HepG2 (cell line): ENCODE data around the gene ZNF513. TPM values are rescaled to one million over a fixed set of nuclear protein-coding genes. Genes with fewer than 3 reads are reported as not detected.

Experiments
- ATAC-seq: fragments of 200-7000 bp; cut with Tn5 transposase; 3 replicates; pipeline ENCODE4 v1.9.1; 2020; ENCODE audit warnings: mild to moderate bottlenecking, moderate library complexity
- BruUV-seq: library from RNA; stranded (reverse); fragments of 400-500 nt; replicated peaks from 2 replicates; lab custom pipeline; 2021; lab: Mats Ljungman, UMichigan
- CTCF ChIA-PET: fragments of 300-600 bp; formaldehyde crosslinking; extraction: SDS; loops from one replicate; lab custom pipeline; 2021; ENCODE audit warnings: low total read pairs, inconsistent platforms, low intra/inter-chr PET ratio; lab: Yijun Ruan, JAX
- POLR2A ChIA-PET: fragments of 350-600 bp; sonication (Branson Sonifier 250); formaldehyde crosslinking; loops from one replicate; lab custom pipeline; 2020; ENCODE audit warnings: antibody characterized with exemption, inconsistent platforms; lab: Yijun Ruan, JAX
- DNase-seq: peaks from one replicate; pipeline ENCODE4 v3.0.0-alpha.2; 2015; ENCODE audit warnings: low spot score
- FAIRE-seq: peaks from 3 replicates; lab custom pipeline; 2011; peaks lifted over from hg19 to GRCh38; lab: Jason Lieb, UNC
- H2AFZ ChIP-seq: one replicate; pipeline ENCODE4 v1.6.1; 2011; ENCODE audit warnings: low read length, inconsistent platforms
- H3K27ac ChIP-seq: fragments of 300-600 bp; 3 replicates; pipeline ENCODE4 v1.8.0; 2011; ENCODE audit warnings: mixed run types, mild to moderate bottlenecking, mixed read lengths, low read length, inconsistent platforms; ENCODE audit not compliant: insufficient read depth; ENCODE audit errors: extremely low read length
- H3K27me3 ChIP-seq, 2 experiments: fragments of 200-600 bp in 1 of 2; 2 replicates in 1 of 2; 3 replicates in 1 of 2; pipeline versions ENCODE4 v1.6.0 to v1.8.0; 2011; ENCODE audit warnings: low read length in 2 of 2, mild to moderate bottlenecking in 2 of 2, moderate library complexity in 2 of 2, inconsistent platforms in 1 of 2; ENCODE audit not compliant: insufficient read depth in 2 of 2, control insufficient read depth in 1 of 2
- H3K36me3 ChIP-seq, 2 experiments: fragments of 200-600 bp in 1 of 2; replicated peaks in 1 of 2; 2 replicates in 1 of 2; 3 replicates in 1 of 2; pipeline versions ENCODE4 v1.5.1 to v1.8.0; 2011; ENCODE audit warnings: low read length in 2 of 2, inconsistent platforms in 1 of 2; ENCODE audit not compliant: insufficient read depth in 2 of 2, control insufficient read depth in 1 of 2
- H3K4me1 ChIP-seq: 2 replicates; pipeline ENCODE4 v1.5.1; 2012; ENCODE audit warnings: low read length, inconsistent platforms; ENCODE audit not compliant: insufficient read depth
- H3K4me2 ChIP-seq: 2 replicates; pipeline ENCODE4 v1.6.0; 2011; ENCODE audit warnings: low read depth, low read length, inconsistent platforms
- H3K4me3 ChIP-seq, 3 experiments: fragments of 200-600 bp in 1 of 3; sonication (generic), shearing (Covaris generic) in 1 of 3; replicated peaks in 1 of 3; 2 replicates each; pipeline ENCODE4 v1.5.1; 2011 to 2016; ENCODE audit warnings: low read length in 3 of 3, inconsistent platforms in 2 of 3, low read depth in 2 of 3, mild to moderate bottlenecking in 2 of 3, control low read depth in 1 of 3, mixed read lengths in 1 of 3; ENCODE audit not compliant: insufficient read depth in 1 of 3
- H3K79me2 ChIP-seq: one replicate; pipeline ENCODE4 v1.6.1; 2011; ENCODE audit warnings: low read length, inconsistent platforms; ENCODE audit not compliant: insufficient read depth
- H3K9ac ChIP-seq: 2 replicates; pipeline ENCODE4 v1.6.0; 2011; ENCODE audit warnings: mild to moderate bottlenecking, low read depth, low read length, inconsistent platforms; ENCODE audit not compliant: insufficient read depth
- H3K9me3 ChIP-seq: 2 replicates; pipeline ENCODE4 v1.5.1; 2012; ENCODE audit warnings: mild to moderate bottlenecking, low read length
- H4K20me1 ChIP-seq: 2 replicates; pipeline ENCODE4 v1.6.0; 2011; ENCODE audit warnings: inconsistent platforms, mild to moderate bottlenecking, low read length, moderate library complexity; ENCODE audit not compliant: insufficient read depth
- IRX3 ChIP-seq: sonication (generic); formaldehyde crosslinking; IDR thresholded peaks from 2 replicates; pipeline ENCODE4 v1.8.1; 2023; ENCODE audit warnings: mild to moderate bottlenecking, low read depth, missing genetic modification reagents, borderline replicate concordance
- MIXL1 ChIP-seq: IDR thresholded peaks from 2 replicates; pipeline ENCODE4 v1.6.1; 2016
- NFE2L1 ChIP-seq: sonication (generic); formaldehyde crosslinking; IDR thresholded peaks from 2 replicates; pipeline ENCODE4 v1.4.0; 2020; ENCODE audit warnings: missing genetic modification reagents, mild to moderate bottlenecking, borderline replicate concordance
- ZFP91 ChIP-seq: sonication (generic); formaldehyde crosslinking; IDR thresholded peaks from 2 replicates; pipeline ENCODE4 v1.9.0; 2022; ENCODE audit warnings: missing genetic modification reagents, mild to moderate bottlenecking, borderline replicate concordance
- ZKSCAN5 ChIP-seq: sonication (generic); formaldehyde crosslinking; IDR thresholded peaks from 2 replicates; pipeline ENCODE4 v1.5.1; 2020; ENCODE audit warnings: mild to moderate bottlenecking, missing genetic modification reagents
- ZNF124 ChIP-seq: sonication (generic); formaldehyde crosslinking; IDR thresholded peaks from 2 replicates; pipeline ENCODE4 v1.4.0; 2020; ENCODE audit warnings: missing genetic modification reagents
- ZNF225 ChIP-seq: sonication (generic); formaldehyde crosslinking; IDR thresholded peaks from 2 replicates; pipeline ENCODE4 v1.4.0; 2020; ENCODE audit warnings: mild to moderate bottlenecking, missing genetic modification reagents
- ZSCAN20 ChIP-seq: sonication (generic); formaldehyde crosslinking; IDR thresholded peaks from 2 replicates; pipeline ENCODE4 v1.4.0; 2020; ENCODE audit warnings: missing genetic modification reagents, mild to moderate bottlenecking, borderline replicate concordance
- WGBS: methylation state at CpG from one replicate; pipeline ENCODE4 v1.1.6; 2017; ENCODE audit warnings: low lambda C conversion rate; 5-methylcytosine and 5-hydroxymethylcytosine counted together
- in situ Hi-C: cut with HindIII; loops from 2 replicates; pipeline ENCODE4 v1.10.0; 2017; ENCODE audit warnings: low pct_unique_long_range_greater_than_20kb; ENCODE audit not compliant: extremely low pct_ligation_motif_present
- intact Hi-C: fragments of 100-400 bp; cut with micrococcal nuclease; formaldehyde crosslinking; loops from one replicate; pipeline ENCODE4 v1.10.0; 2022; ENCODE audit not compliant: unreplicated experiment
- polyA plus RNA-seq, 8 experiments: library from polyadenylated mRNA; depleted of rRNA in 3 of 8; stranded (reverse) in 7 of 8; unstranded in 1 of 8; fragments of >200 nt; fragmentation: Illumina TruSeq in 4 of 8; extraction: Trizol in 4 of 8; gene quantifications; 2 replicates each; pipeline versions ENCODE4 v1.2.1 to v1.2.3, GENCODE V29; 2011 to 2016; ENCODE audit warnings: low read depth in 4 of 8, missing spikeins in 1 of 8, mixed read lengths in 1 of 8; ENCODE audit not compliant: insufficient read depth in 1 of 8
- total RNA-seq, 5 experiments: library from RNA; depleted of rRNA; stranded (reverse); fragments of >200 nt; fragmentation: Illumina TruSeq; extraction: Trizol; gene quantifications; 2 replicates each; pipeline ENCODE4 v1.2.3, GENCODE V29; 2016; ENCODE audit warnings: low read depth in 1 of 5

The ZNF513 gene
- total and polyA plus RNA-seq, 2 of the 13 experiments (the other 11 are each of a cell fraction or from before 2014, with no cell fraction given) = 4.9 to 6.3 TPM

- no peaks in the 10 kb centered on the region for H3K27me3 ChIP-seq
- ChIA-PET POLR2A (no interaction called here), CTCF (no interaction called here)
- no peak overlapping the region for H3K4me2 ChIP-seq
- peaks cover 32% of the 10 kb centered on the region for H3K4me1 ChIP-seq
- no peak overlapping the region for H3K27ac ChIP-seq
- no peak for DNase-seq
- H2AFZ ChIP-seq = no peak overlapping the region
- intact Hi-C loops = no loop called here
- BruUV-seq = no TSS peak
- H3K36me3 ChIP-seq = peaks cover 8 to 18% of the 10 kb centered on the region in 2 experiments; a peak in 4 of 5 replicates
- 97% methylated on average over 2 of the region's 2 CpGs for WGBS
- peaks cover 6% of the 10 kb centered on the region; the same call in 1 of the 2 replicates for H4K20me1 ChIP-seq
- no peak; the same call in 2 of the 3 replicates for ATAC-seq
- H3K9me3 ChIP-seq = no peaks in the 10 kb centered on the region
- no peak overlapping the region for H3K9ac ChIP-seq
- TF ChIP-seq ZFP91 (no peak), ZNF225 (CRISPR knock-in tag) (no peak), ZNF124 (CRISPR knock-in tag) (no peak), IRX3 (CRISPR knock-in tag) (no peak), ZKSCAN5 (CRISPR knock-in tag) (no peak), ZSCAN20 (CRISPR knock-in tag) (no peak), MIXL1 (CRISPR knock-in tag) (no peak), NFE2L1 (CRISPR knock-in tag) (no peak)
- H3K79me2 ChIP-seq = peaks cover 79% of the 10 kb centered on the region
- H3K4me3 ChIP-seq = no peak overlapping the region
- no peak for FAIRE-seq
- in situ Hi-C loops = no loop called here
These were observed 32.9 kb downstream of the ZNF513 start for GRCh38 chr2:27347641-27348040.
